WTC11 (cell line): ENCODE results near the gene LAMC1. TPM values are rescaled to one million over a fixed set of nuclear protein-coding genes. Genes with fewer than 3 reads are reported as not detected.

Experiments used
- ATAC-seq: fragments of 200-7000 bp; cut with Tn5 transposase; 2 replicates; pipeline ENCODE4 v1.10.0; 2021; ENCODE audit warnings: mild to moderate bottlenecking, moderate library complexity
- CTCF ChIA-PET: fragments of 300-600 bp; sonication (Branson Sonifier 250); formaldehyde crosslinking; loops from one replicate; lab custom pipeline; 2021; ENCODE audit warnings: antibody characterized with exemption; lab: Charles Lee
- POLR2A ChIA-PET: fragments of 350-600 bp; sonication (Branson Sonifier 250); formaldehyde crosslinking; loops from one replicate; lab custom pipeline; 2021; ENCODE audit warnings: antibody characterized with exemption; lab: Charles Lee
- DNase-seq: peaks from one replicate; pipeline ENCODE4 v3.0.0; 2021; ENCODE audit warnings: low spot score
- H3K27ac Mint-ChIP-seq: 2 replicates; pipeline ENCODE4 v1.8.0; 2021; ENCODE audit warnings: mixed read lengths
- H3K27me3 Mint-ChIP-seq: 2 replicates; pipeline ENCODE4 v1.8.0; 2021; ENCODE audit warnings: low read depth, mild to moderate bottlenecking, moderate library complexity, mixed read lengths
- H3K36me3 Mint-ChIP-seq: 2 replicates; pipeline ENCODE4 v1.8.0; 2021; ENCODE audit warnings: mixed read lengths
- H3K4me1 Mint-ChIP-seq: 2 replicates; pipeline ENCODE4 v1.8.0; 2022; ENCODE audit warnings: mixed read lengths
- H3K4me3 Mint-ChIP-seq: 2 replicates; pipeline ENCODE4 v1.8.0; 2021; ENCODE audit warnings: mild to moderate bottlenecking, moderate library complexity, mixed read lengths
- H3K9me3 Mint-ChIP-seq: 2 replicates; pipeline ENCODE4 v1.8.0; 2021; ENCODE audit warnings: mixed read lengths
- ATF2 ChIP-seq: sonication (generic); formaldehyde crosslinking; IDR thresholded peaks from 2 replicates; pipeline ENCODE4 v1.8.1; 2022; ENCODE audit warnings: low read depth, missing genetic modification reagents, borderline replicate concordance
- CBFB ChIP-seq: sonication (generic); formaldehyde crosslinking; IDR thresholded peaks from 2 replicates; pipeline ENCODE4 v1.8.1; 2022; ENCODE audit warnings: mild to moderate bottlenecking, low read depth, missing genetic modification reagents
- ELF4 ChIP-seq: sonication (generic); formaldehyde crosslinking; IDR thresholded peaks from 2 replicates; pipeline ENCODE4 v1.8.1; 2022; ENCODE audit warnings: low read depth, mild to moderate bottlenecking, moderate library complexity, missing genetic modification reagents
- EMX1 ChIP-seq: fragments of 250-450 bp; sonication (Bioruptor Pico); IDR thresholded peaks from 2 replicates; pipeline ENCODE4 v1.8.0; 2021; ENCODE audit warnings: mild to moderate bottlenecking
- GRHL2 ChIP-seq: fragments of 250-450 bp; sonication (Bioruptor Pico); IDR thresholded peaks from 2 replicates; pipeline ENCODE4 v1.8.0; 2022; ENCODE audit warnings: mild to moderate bottlenecking, moderate library complexity; ENCODE audit not compliant: insufficient replicate concordance, severe bottlenecking
- MYBL2 ChIP-seq: sonication (generic); formaldehyde crosslinking; IDR thresholded peaks from 2 replicates; pipeline ENCODE4 v1.8.1; 2023; ENCODE audit warnings: mild to moderate bottlenecking, moderate library complexity, missing genetic modification reagents
- NFATC4 ChIP-seq: fragments of 250-450 bp; sonication (Bioruptor Pico); IDR thresholded peaks from 2 replicates; pipeline ENCODE4 v1.9.0; 2021; ENCODE audit warnings: mild to moderate bottlenecking
- OVOL2 ChIP-seq: fragments of 250-450 bp; sonication (Bioruptor Pico); IDR thresholded peaks from 2 replicates; pipeline ENCODE4 v1.9.0; 2021; ENCODE audit warnings: mild to moderate bottlenecking, borderline replicate concordance
- RORB ChIP-seq: fragments of 250-450 bp; sonication (Bioruptor Pico); IDR thresholded peaks from 2 replicates; pipeline ENCODE4 v1.9.0; 2021; ENCODE audit warnings: mild to moderate bottlenecking
- STAT6 ChIP-seq: sonication (generic); formaldehyde crosslinking; conservative IDR thresholded peaks from 2 replicates; pipeline ENCODE4 v1.8.1; 2023; ENCODE audit warnings: mild to moderate bottlenecking, low read depth, missing genetic modification reagents, moderate library complexity
- TCF7 ChIP-seq: sonication (generic); formaldehyde crosslinking; IDR thresholded peaks from 2 replicates; pipeline ENCODE4 v1.8.0; 2022; ENCODE audit warnings: mild to moderate bottlenecking, low read depth, missing genetic modification reagents, moderate library complexity
- TEAD4 ChIP-seq: sonication (generic); formaldehyde crosslinking; IDR thresholded peaks from 2 replicates; pipeline ENCODE4 v1.8.0; 2022; ENCODE audit warnings: mild to moderate bottlenecking, missing genetic modification reagents
- ZNF121 ChIP-seq: sonication (generic); formaldehyde crosslinking; IDR thresholded peaks from 2 replicates; pipeline ENCODE4 v1.8.0; 2023; ENCODE audit warnings: missing genetic modification reagents
- ZNF138 ChIP-seq: sonication (generic); formaldehyde crosslinking; conservative IDR thresholded peaks from 2 replicates; pipeline ENCODE4 v1.8.1; 2022; ENCODE audit warnings: mild to moderate bottlenecking, moderate library complexity, missing genetic modification reagents
- ZNF416 ChIP-seq: fragments of 250-450 bp; sonication (Bioruptor Pico); IDR thresholded peaks from 2 replicates; pipeline ENCODE4 v1.9.0; 2021; ENCODE audit warnings: mild to moderate bottlenecking, inconsistent platforms
- ZNF423 ChIP-seq: fragments of 250-450 bp; sonication (Bioruptor Pico); IDR thresholded peaks from 2 replicates; pipeline ENCODE4 v2.1.2; 2022; ENCODE audit warnings: mild to moderate bottlenecking, moderate library complexity
- total RNA-seq: library from RNA; stranded (reverse); gene quantifications from 3 replicates; pipeline ENCODE4 v1.2.3, GENCODE V29; 2021
- TF ChIP-seq, protein P1 (sequence below): fragments of 250-450 bp; sonication (Bioruptor Pico); IDR thresholded peaks from 2 replicates; pipeline ENCODE4 v1.9.0; 2021; ENCODE audit warnings: mild to moderate bottlenecking, borderline replicate concordance
- TF ChIP-seq, protein P2 (sequence below): sonication (generic); formaldehyde crosslinking; IDR thresholded peaks from 2 replicates; pipeline ENCODE4 v1.8.1; 2023; ENCODE audit warnings: mild to moderate bottlenecking, missing genetic modification reagents, borderline replicate concordance

Gene LAMC1
- total RNA-seq, 1 experiment from 2014 or later, result 162 TPM

GRCh38 chr1:183195142-183195574, 171.9 kb downstream of the LAMC1 start:
- Mint-ChIP-seq H3K4me1 (peaks cover 33% of the 10 kb centered on the region), H3K4me3 (peak overlapping the region; percentile 18; the same call in 1 of the 2 replicates)
- POLR2A ChIA-PET, result no interaction called here

More at GRCh38 chr1:183195142-183195574, 171.9 kb downstream of the LAMC1 start:
- Mint-ChIP-seq H3K9me3 (no peaks in the 10 kb centered on the region), H3K36me3 (no peaks in the 10 kb centered on the region), H3K27ac (peak overlapping the region; percentile 70), H3K27me3 (no peaks in the 10 kb centered on the region)
- TF ChIP-seq EMX1 (CRISPR knock-in tag) (no peak), TCF7 (CRISPR knock-in tag) (no peak), ATF2 (no peak), NFATC4 (CRISPR knock-in tag) (no peak), ZNF416 (CRISPR knock-in tag) (no peak), CBFB (CRISPR knock-in tag) (no peak), ELF4 (CRISPR knock-in tag) (no peak), ZNF423 (no peak), RORB (CRISPR knock-in tag) (no peak), ZNF121 (CRISPR knock-in tag) (no peak), MYBL2 (no peak), STAT6 (no peak), OVOL2 (no peak), TEAD4 (CRISPR knock-in tag) (no peak), ZNF138 (CRISPR knock-in tag) (no peak), GRHL2 (CRISPR knock-in tag) (no peak)
- TF ChIP-seq, protein P1, sequence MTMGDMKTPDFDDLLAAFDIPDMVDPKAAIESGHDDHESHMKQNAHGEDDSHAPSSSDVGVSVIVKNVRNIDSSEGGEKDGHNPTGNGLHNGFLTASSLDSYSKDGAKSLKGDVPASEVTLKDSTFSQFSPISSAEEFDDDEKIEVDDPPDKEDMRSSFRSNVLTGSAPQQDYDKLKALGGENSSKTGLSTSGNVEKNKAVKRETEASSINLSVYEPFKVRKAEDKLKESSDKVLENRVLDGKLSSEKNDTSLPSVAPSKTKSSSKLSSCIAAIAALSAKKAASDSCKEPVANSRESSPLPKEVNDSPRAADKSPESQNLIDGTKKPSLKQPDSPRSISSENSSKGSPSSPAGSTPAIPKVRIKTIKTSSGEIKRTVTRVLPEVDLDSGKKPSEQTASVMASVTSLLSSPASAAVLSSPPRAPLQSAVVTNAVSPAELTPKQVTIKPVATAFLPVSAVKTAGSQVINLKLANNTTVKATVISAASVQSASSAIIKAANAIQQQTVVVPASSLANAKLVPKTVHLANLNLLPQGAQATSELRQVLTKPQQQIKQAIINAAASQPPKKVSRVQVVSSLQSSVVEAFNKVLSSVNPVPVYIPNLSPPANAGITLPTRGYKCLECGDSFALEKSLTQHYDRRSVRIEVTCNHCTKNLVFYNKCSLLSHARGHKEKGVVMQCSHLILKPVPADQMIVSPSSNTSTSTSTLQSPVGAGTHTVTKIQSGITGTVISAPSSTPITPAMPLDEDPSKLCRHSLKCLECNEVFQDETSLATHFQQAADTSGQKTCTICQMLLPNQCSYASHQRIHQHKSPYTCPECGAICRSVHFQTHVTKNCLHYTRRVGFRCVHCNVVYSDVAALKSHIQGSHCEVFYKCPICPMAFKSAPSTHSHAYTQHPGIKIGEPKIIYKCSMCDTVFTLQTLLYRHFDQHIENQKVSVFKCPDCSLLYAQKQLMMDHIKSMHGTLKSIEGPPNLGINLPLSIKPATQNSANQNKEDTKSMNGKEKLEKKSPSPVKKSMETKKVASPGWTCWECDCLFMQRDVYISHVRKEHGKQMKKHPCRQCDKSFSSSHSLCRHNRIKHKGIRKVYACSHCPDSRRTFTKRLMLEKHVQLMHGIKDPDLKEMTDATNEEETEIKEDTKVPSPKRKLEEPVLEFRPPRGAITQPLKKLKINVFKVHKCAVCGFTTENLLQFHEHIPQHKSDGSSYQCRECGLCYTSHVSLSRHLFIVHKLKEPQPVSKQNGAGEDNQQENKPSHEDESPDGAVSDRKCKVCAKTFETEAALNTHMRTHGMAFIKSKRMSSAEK (CRISPR knock-in tag), result no peak
- TF ChIP-seq, protein P2, sequence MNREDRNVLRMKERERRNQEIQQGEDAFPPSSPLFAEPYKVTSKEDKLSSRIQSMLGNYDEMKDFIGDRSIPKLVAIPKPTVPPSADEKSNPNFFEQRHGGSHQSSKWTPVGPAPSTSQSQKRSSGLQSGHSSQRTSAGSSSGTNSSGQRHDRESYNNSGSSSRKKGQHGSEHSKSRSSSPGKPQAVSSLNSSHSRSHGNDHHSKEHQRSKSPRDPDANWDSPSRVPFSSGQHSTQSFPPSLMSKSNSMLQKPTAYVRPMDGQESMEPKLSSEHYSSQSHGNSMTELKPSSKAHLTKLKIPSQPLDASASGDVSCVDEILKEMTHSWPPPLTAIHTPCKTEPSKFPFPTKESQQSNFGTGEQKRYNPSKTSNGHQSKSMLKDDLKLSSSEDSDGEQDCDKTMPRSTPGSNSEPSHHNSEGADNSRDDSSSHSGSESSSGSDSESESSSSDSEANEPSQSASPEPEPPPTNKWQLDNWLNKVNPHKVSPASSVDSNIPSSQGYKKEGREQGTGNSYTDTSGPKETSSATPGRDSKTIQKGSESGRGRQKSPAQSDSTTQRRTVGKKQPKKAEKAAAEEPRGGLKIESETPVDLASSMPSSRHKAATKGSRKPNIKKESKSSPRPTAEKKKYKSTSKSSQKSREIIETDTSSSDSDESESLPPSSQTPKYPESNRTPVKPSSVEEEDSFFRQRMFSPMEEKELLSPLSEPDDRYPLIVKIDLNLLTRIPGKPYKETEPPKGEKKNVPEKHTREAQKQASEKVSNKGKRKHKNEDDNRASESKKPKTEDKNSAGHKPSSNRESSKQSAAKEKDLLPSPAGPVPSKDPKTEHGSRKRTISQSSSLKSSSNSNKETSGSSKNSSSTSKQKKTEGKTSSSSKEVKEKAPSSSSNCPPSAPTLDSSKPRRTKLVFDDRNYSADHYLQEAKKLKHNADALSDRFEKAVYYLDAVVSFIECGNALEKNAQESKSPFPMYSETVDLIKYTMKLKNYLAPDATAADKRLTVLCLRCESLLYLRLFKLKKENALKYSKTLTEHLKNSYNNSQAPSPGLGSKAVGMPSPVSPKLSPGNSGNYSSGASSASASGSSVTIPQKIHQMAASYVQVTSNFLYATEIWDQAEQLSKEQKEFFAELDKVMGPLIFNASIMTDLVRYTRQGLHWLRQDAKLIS, result no peak
- no peak for DNase-seq
- ATAC-seq, result peak; percentile 38
- CTCF ChIA-PET, result no interaction called here

Other genes starting within 250 kb of the LAMC1 start
- 3.4 to 4.1 TPM (median 3.6 TPM) in 3 replicates for gene NPL, start 233.6 kb upstream of the LAMC1 start, total RNA-seq
- 227 to 280 TPM (median 239 TPM) in 3 replicates for gene DHX9, start 184.1 kb upstream of the LAMC1 start, total RNA-seq
- gene SHCBP1L, start 70.3 kb upstream of the LAMC1 start, total RNA-seq, result not detected in 3 replicates
- 6.5 to 7.9 TPM (median 6.5 TPM) in 3 replicates for gene LAMC2, start 162.8 kb downstream of the LAMC1 start, total RNA-seq